Peyer's patch (tissue), 4 donors: Measurements from ENCODE around the gene SREBF2. TPM values are rescaled to one million over a fixed set of nuclear protein-coding genes. Genes with fewer than 3 reads are reported as not detected.

Source experiments
- DNase-seq, 3 donors: peaks; one replicate each; pipeline ENCODE4 v3.0.0-alpha.2; 2017 to 2019
- H3K27ac ChIP-seq, 4 donors: fragments of 200-600 bp; sonication (generic); one replicate each; pipeline ENCODE4 v1.5.1; 2016 to 2019
- H3K27me3 ChIP-seq, 2 donors: fragments of 200-600 bp; sonication (generic); one replicate each; pipeline ENCODE4 v1.5.1; 2019
- H3K36me3 ChIP-seq, 3 donors: fragments of 200-600 bp; sonication (generic); one replicate each; pipeline ENCODE4 v1.5.1; 2016 to 2019
- H3K4me1 ChIP-seq, 4 donors: fragments of 200-600 bp; sonication (generic); one replicate each; pipeline ENCODE4 v1.5.1; 2016 to 2019
- H3K4me3 ChIP-seq, 4 donors: fragments of 200-600 bp; sonication (generic); 1 replicate in 3 of 4; 2 replicates in 1 of 4; pipeline ENCODE4 v1.5.1; 2016 to 2019; ENCODE audit warnings: mild to moderate bottlenecking in 1 of 4
- H3K9me3 ChIP-seq, 4 donors: fragments of 200-600 bp; sonication (generic); one replicate each; pipeline ENCODE4 v1.5.1; 2016 to 2019; ENCODE audit warnings: mild to moderate bottlenecking in 1 of 4
- CTCF ChIP-seq, 6 experiments: fragments of 450-650 bp in 4 of 6; fragments of 200-600 bp in 2 of 6; sonication (generic) in 1 of 6; IDR thresholded peaks; one replicate each; pipeline ENCODE4 v1.5.1; 2017 to 2019; ENCODE audit warnings: antibody characterized with exemption in 6 of 6, mild to moderate bottlenecking in 3 of 6, moderate library complexity in 1 of 6
- POLR2A ChIP-seq, 2 donors: fragments of 450-650 bp; IDR thresholded peaks; one replicate each; pipeline ENCODE4 v1.5.1; 2017; ENCODE audit warnings: antibody characterized with exemption in 2 of 2, mild to moderate bottlenecking in 2 of 2, moderate library complexity in 2 of 2
- total RNA-seq, 4 donors: library from RNA; depleted of rRNA; stranded (reverse); fragments of >200 nt; gene quantifications; one replicate each; pipeline ENCODE4 v1.1.0, GENCODE V29; 2016

Gene SREBF2
- total RNA-seq, 4 donors from 2014 or later = 66.0 to 221 (median 144) TPM

GRCh38 chr22:41800348-41801146 is 32.4 kb upstream of the SREBF2 start, which contains the start of gene CCDC134:
CCDC134 (plus strand) TSS chr22:41800679; CDS start chr22:41808891, 8,212 bp downstream.
- peak in 1 of 6 experiments; percentile 10 for TF ChIP-seq CTCF (IDR thresholded peaks at IDR 0.05)
- TF ChIP-seq POLR2A (IDR thresholded peaks at IDR 0.05) = peak; percentile 85 to 94
- Histone ChIP-seq H3K9me3 (no peaks in the 10 kb centered on the region), H3K27me3 (no peaks in the 10 kb centered on the region), H3K4me1 (peaks cover 0 to 22% (median 4%) of the 10 kb centered on the region in 4 donors), H3K4me3 (peak within 1 kb of the TSS; percentile 64 to 95 (median 74)), H3K27ac (peak within 1 kb of the TSS; percentile 69 to 90 (median 88)), H3K36me3 (no peaks in the 10 kb centered on the region)
- peak; percentile 91 to 97 (median 95) for DNase-seq

DNA sequence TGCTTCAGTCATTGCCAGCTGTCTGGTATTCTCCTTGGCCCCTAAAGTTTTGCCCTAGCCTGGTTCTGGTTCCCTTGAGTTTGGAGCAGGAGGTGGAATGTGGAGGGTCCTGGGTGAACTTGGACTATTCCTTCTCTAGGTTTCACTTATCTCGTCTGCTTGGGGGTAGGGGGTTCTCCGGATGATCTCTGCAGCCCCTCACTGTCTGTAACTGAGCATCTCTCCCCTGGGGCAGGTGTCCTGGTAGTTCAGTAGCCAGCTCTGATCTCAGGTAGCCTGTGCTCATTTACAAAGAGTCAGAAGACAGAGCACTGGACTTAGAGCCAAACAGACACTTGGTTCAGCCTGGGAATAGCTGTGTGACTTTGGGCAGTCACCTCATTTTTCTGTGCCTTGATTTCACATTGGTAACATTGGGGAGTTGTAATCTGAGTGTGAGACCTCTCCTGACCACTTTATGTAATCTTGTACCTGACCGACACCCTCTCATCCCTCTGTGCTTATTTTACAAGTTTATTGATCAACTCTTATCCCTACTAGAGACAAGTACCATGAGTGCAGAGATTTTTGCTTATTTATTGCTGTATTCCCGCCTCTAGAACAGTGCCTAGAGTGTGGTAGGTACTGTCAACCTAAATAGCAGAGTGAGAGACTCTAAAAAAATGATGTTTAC is 31.6 kb upstream of the SREBF2 start:
- no peak for TF ChIP-seq POLR2A (IDR thresholded peaks at IDR 0.05)
- no peak for TF ChIP-seq CTCF (IDR thresholded peaks at IDR 0.05)
- peaks cover 0 to 22% (median 4%) of the 10 kb centered on the region in 4 donors for H3K4me1 ChIP-seq
- no peaks in the 10 kb centered on the region for H3K36me3 ChIP-seq
- no peaks in the 10 kb centered on the region for H3K27me3 ChIP-seq
- peak overlapping the region; percentile 64 to 95 (median 74) for H3K4me3 ChIP-seq
- DNase-seq = no peak
- no peaks in the 10 kb centered on the region for H3K9me3 ChIP-seq
- H3K27ac ChIP-seq = peak overlapping the region; percentile 69 to 90 (median 88)

GRCh38 chr22:41801886-41802285 is 31.0 kb upstream of the SREBF2 start:
- Histone ChIP-seq H3K36me3 (no peaks in the 10 kb centered on the region), H3K27ac (peak overlapping the region in 1 of 4 donors; percentile 69), H3K4me1 (peaks cover 0 to 22% (median 4%) of the 10 kb centered on the region in 4 donors), H3K9me3 (no peaks in the 10 kb centered on the region), H3K27me3 (no peaks in the 10 kb centered on the region), H3K4me3 (peak overlapping the region in 2 of 4 donors; percentile 64 to 95)
- TF ChIP-seq POLR2A (IDR thresholded peaks at IDR 0.05) (no peak), CTCF (IDR thresholded peaks at IDR 0.05) (no peak)
- no peak for DNase-seq

GRCh38 chr22:41805639-41806038 is 27.3 kb upstream of the SREBF2 start:
- Histone ChIP-seq H3K36me3 (peaks cover 0 to 4% (median 0%) of the 10 kb centered on the region in 3 donors), H3K27me3 (no peaks in the 10 kb centered on the region), H3K4me3 (no peak overlapping the region), H3K27ac (no peak overlapping the region), H3K9me3 (no peaks in the 10 kb centered on the region), H3K4me1 (peaks cover 0 to 13% (median 0%) of the 10 kb centered on the region in 4 donors)
- DNase-seq = no peak
- no peak for TF ChIP-seq POLR2A (IDR thresholded peaks at IDR 0.05)
- TF ChIP-seq CTCF (IDR thresholded peaks at IDR 0.05) = no peak

DNA sequence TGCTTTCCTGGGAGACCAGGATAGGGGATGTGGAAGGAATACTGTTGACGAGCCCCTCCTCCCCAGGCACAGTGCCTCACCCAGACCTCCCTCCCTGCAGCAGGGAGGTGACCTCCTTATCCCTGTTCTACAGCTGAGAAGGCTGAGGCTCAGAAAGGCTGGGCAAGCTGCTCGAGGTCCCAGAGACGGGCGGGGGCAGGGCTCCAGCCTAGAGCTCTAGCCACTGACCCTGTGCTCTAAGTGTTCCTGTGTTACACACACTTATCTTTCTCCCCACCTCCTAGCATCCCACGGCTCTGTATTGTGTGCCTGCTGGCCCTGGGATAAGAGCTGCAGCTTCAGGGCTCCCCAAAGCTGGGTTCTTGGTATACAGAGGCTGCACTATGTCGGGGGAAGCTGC is 24.5 kb upstream of the SREBF2 start:
- H3K4me3 ChIP-seq = no peak overlapping the region
- no peak for DNase-seq
- no peaks in the 10 kb centered on the region for H3K4me1 ChIP-seq
- H3K9me3 ChIP-seq = no peaks in the 10 kb centered on the region
- TF ChIP-seq POLR2A (IDR thresholded peaks at IDR 0.05) (no peak), CTCF (IDR thresholded peaks at IDR 0.05) (no peak)
- peaks cover 0 to 7% (median 0%) of the 10 kb centered on the region in 3 donors for H3K36me3 ChIP-seq
- H3K27me3 ChIP-seq = no peaks in the 10 kb centered on the region
- H3K27ac ChIP-seq = no peak overlapping the region
